ENCODE measurements around the gene ATPAF1. TPM values are rescaled to one million over a fixed set of nuclear protein-coding genes. Genes with fewer than 3 reads are reported as not detected.

The ATPAF1 gene
- total RNA-seq, 3 donors from 2014 or later (not counting 1 experiment from before 2014, with no cell fraction given) = 18.0 to 21.7 (median 19.0) TPM

- H3K9me3 ChIP-seq (ENCODE audit: control insufficient read depth, insufficient read depth, low read length) = no peaks in the 10 kb centered on the region
- peak overlapping the region; percentile 31 for H3K27ac ChIP-seq (ENCODE audit: low read length)
- Mint-ChIP-seq H3K9me3 (no peaks in the 10 kb centered on the region), H3K27me3 (ENCODE audit: low read depth in 2 of 2) (no peaks in the 10 kb centered on the region), H3K4me3 (no peak overlapping the region), H3K27ac (peak overlapping the region; percentile 89 to 90), H3K36me3 (peaks cover 26% of the 10 kb centered on the region), H3K4me1 (peaks cover 18% of the 10 kb centered on the region in 2 donors)
- DNase-seq (no peak), ATAC-seq (no peak)
- WGBS (ENCODE audit: insufficient coverage) = 80% methylated on average over 1 of the region's 1 CpG
- peaks cover 42% of the 10 kb centered on the region for H3K36me3 ChIP-seq (ENCODE audit: control insufficient read depth, insufficient read depth, low read length)
- peaks cover 4% of the 10 kb centered on the region for H3K4me1 ChIP-seq (ENCODE audit: control insufficient read depth, insufficient read depth, low read length)
- no peak for TF ChIP-seq CTCF (IDR thresholded peaks at IDR 0.05)
- H3K27me3 ChIP-seq (ENCODE audit: control insufficient read depth, insufficient read depth, low read length) = no peaks in the 10 kb centered on the region
- intact Hi-C loops (cut with micrococcal nuclease) = no loop called here
- no peak overlapping the region for H3K4me3 ChIP-seq (ENCODE audit: low read length)
Observed at GRCh38 chr1:46676531-46676930, 8.4 kb upstream of the ATPAF1 start.

- intact Hi-C loops (cut with micrococcal nuclease) = no loop called here
Observed at GRCh38 chr1:46675549-46676314, 7.6 kb upstream of the ATPAF1 start.

DNA sequence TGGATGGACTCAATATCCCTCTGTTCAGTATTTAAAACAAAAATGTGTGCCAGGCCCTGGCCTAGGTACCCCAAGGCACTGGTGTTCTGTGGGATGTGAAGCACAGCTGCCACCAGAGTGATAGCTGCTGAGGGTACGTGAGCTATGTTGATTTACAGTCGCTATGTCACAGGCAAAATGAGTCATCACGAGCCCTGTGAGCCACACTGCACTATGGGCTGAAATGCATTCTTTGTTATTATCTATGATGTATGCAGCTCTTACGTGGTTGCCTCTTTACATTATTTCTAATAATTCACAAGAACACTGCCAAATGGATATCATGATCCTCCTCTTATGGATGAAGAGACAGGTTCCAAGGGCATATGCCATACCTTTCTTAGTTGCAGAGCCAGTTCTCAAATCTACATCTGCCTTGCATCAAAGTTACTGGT, 5.6 kb upstream of the ATPAF1 start:
- DNase-seq (no peak), ATAC-seq (no peak)
- Mint-ChIP-seq H3K9me3 (no peaks in the 10 kb centered on the region), H3K27ac (no peak overlapping the region), H3K27me3 (ENCODE audit: low read depth in 2 of 2) (no peaks in the 10 kb centered on the region), H3K4me1 (peaks cover 18% of the 10 kb centered on the region in 2 donors), H3K36me3 (peaks cover 10% of the 10 kb centered on the region), H3K4me3 (no peak overlapping the region)
- peaks cover 19% of the 10 kb centered on the region for H3K36me3 ChIP-seq (ENCODE audit: control insufficient read depth, insufficient read depth, low read length)
- no peak overlapping the region for H3K4me3 ChIP-seq (ENCODE audit: low read length)
- WGBS (ENCODE audit: insufficient coverage) = 84% methylated on average over 3 of the region's 4 CpGs
- no peaks in the 10 kb centered on the region for H3K9me3 ChIP-seq (ENCODE audit: control insufficient read depth, insufficient read depth, low read length)
- H3K4me1 ChIP-seq (ENCODE audit: control insufficient read depth, insufficient read depth, low read length) = peaks cover 4% of the 10 kb centered on the region
- intact Hi-C loops (cut with micrococcal nuclease) = no loop called here
- TF ChIP-seq CTCF (IDR thresholded peaks at IDR 0.05) = no peak
- no peak overlapping the region for H3K27ac ChIP-seq (ENCODE audit: low read length)
- no peaks in the 10 kb centered on the region for H3K27me3 ChIP-seq (ENCODE audit: control insufficient read depth, insufficient read depth, low read length)

More at GRCh38 chr1:46675549-46676314, 7.6 kb upstream of the ATPAF1 start:
- no peaks in the 10 kb centered on the region for H3K9me3 Mint-ChIP-seq
- Histone ChIP-seq H3K4me3 (ENCODE audit: low read length) (no peak overlapping the region), H3K27ac (ENCODE audit: low read length) (peak overlapping the region; percentile 70), H3K36me3 (ENCODE audit: control insufficient read depth, insufficient read depth, low read length) (peaks cover 34% of the 10 kb centered on the region), H3K9me3 (ENCODE audit: control insufficient read depth, insufficient read depth, low read length) (no peaks in the 10 kb centered on the region), H3K4me1 (ENCODE audit: control insufficient read depth, insufficient read depth, low read length) (peaks cover 4% of the 10 kb centered on the region), H3K27me3 (ENCODE audit: control insufficient read depth, insufficient read depth, low read length) (no peaks in the 10 kb centered on the region)
- H3K4me1 Mint-ChIP-seq = peaks cover 18% of the 10 kb centered on the region in 2 donors
- H3K27me3 Mint-ChIP-seq (ENCODE audit: low read depth in 2 of 2) = no peaks in the 10 kb centered on the region
- ATAC-seq (peak; percentile 59 to 90 (median 71)), DNase-seq (peak in 1 of 2 donors; percentile 57)
- peak overlapping the region; percentile 89 to 90 for H3K27ac Mint-ChIP-seq
- H3K4me3 Mint-ChIP-seq = peak overlapping the region; percentile 59
- no peak for TF ChIP-seq CTCF (IDR thresholded peaks at IDR 0.05)
- peaks cover 23% of the 10 kb centered on the region for H3K36me3 Mint-ChIP-seq
- no CpG with 5 or more reads among the region's 1 CpG for WGBS (ENCODE audit: insufficient coverage)

Data from natural killer cell (primary cell).